ENCODE measurements around the gene STK32B.
A peak's percentile ranks its signal among the peaks of the same experiment; 100 is the strongest.
"Not testable (repeated sequence)": the region's sequence is repeated elsewhere in the genome, so short reads cannot be mapped to it uniquely, and the experiment has no call there.

The STK32B gene

GRCh38 chr4:5051278-5052203 lies at the start of gene STK32B:
STK32B (plus strand) TSS chr4:5051480.
- DNase-seq, result peak; percentile 3

- not testable (repeated sequence) for DNase-seq
Observed at GRCh38 chr4:5001641-5002040, 49.6 kb upstream of the STK32B start.

- DNase-seq, result no peak
Observed at GRCh38 chr4:5003372-5003857, 47.9 kb upstream of the STK32B start.

GRCh38 chr4:5003918-5004317 lies 47.4 kb upstream of the STK32B start:
- DNase-seq, result no peak

GRCh38 chr4:5004496-5004895 lies 46.8 kb upstream of the STK32B start:
- DNase-seq, result no peak

GRCh38 chr4:5006932-5007331 lies 44.3 kb upstream of the STK32B start:
- DNase-seq, result not testable (repeated sequence)

- DNase-seq, result no peak
Observed at GRCh38 chr4:5009796-5010195, 41.5 kb upstream of the STK32B start.

GRCh38 chr4:5010984-5011383 lies 40.3 kb upstream of the STK32B start:
- DNase-seq, result no peak

GRCh38 chr4:5012244-5012898 lies 38.9 kb upstream of the STK32B start:
- DNase-seq, result no peak

GRCh38 chr4:5012958-5013357 lies 38.3 kb upstream of the STK32B start:
- DNase-seq, result no peak

GRCh38 chr4:5014007-5014682 lies 37.1 kb upstream of the STK32B start:
- no peak for DNase-seq

- no peak for DNase-seq
Observed at GRCh38 chr4:5018096-5018495, 33.2 kb upstream of the STK32B start.

GRCh38 chr4:5018603-5019002 lies 32.7 kb upstream of the STK32B start:
- no peak for DNase-seq

- DNase-seq, result no peak
Observed at GRCh38 chr4:5019274-5019673, 32.0 kb upstream of the STK32B start, which contains the start of gene CYTL1. CYTL1 (minus strand) TSS chr4:5019458; CDS start chr4:5019445, 13 bp downstream.

- DNase-seq, result no peak
Observed at GRCh38 chr4:5019796-5020195, 31.5 kb upstream of the STK32B start.

- DNase-seq, result no peak
Observed at GRCh38 chr4:5020341-5020740, 30.9 kb upstream of the STK32B start.

- no peak for DNase-seq
Observed at GRCh38 chr4:5021546-5021945, 29.7 kb upstream of the STK32B start.

GRCh38 chr4:5024673-5025072 lies 26.6 kb upstream of the STK32B start:
- no peak for DNase-seq

- no peak for DNase-seq
Observed at GRCh38 chr4:5026371-5026770, 24.9 kb upstream of the STK32B start.

- DNase-seq, result no peak
Observed at GRCh38 chr4:5027346-5027745, 23.9 kb upstream of the STK32B start.

GRCh38 chr4:5028480-5028879 lies 22.8 kb upstream of the STK32B start:
- no peak for DNase-seq

- no peak for DNase-seq
Observed at GRCh38 chr4:5029447-5029846, 21.8 kb upstream of the STK32B start.

- DNase-seq, result no peak
Observed at GRCh38 chr4:5030221-5030620, 21.1 kb upstream of the STK32B start.
